Measurements from ENCODE around the gene SMARCA1. TPM values are rescaled to one million over a fixed set of nuclear protein-coding genes. Genes with fewer than 3 reads are reported as not detected.
"Not testable (repeated sequence)": the region's sequence is repeated elsewhere in the genome, so short reads cannot be mapped to it uniquely, and the experiment has no call there.

The SMARCA1 gene, protein sequence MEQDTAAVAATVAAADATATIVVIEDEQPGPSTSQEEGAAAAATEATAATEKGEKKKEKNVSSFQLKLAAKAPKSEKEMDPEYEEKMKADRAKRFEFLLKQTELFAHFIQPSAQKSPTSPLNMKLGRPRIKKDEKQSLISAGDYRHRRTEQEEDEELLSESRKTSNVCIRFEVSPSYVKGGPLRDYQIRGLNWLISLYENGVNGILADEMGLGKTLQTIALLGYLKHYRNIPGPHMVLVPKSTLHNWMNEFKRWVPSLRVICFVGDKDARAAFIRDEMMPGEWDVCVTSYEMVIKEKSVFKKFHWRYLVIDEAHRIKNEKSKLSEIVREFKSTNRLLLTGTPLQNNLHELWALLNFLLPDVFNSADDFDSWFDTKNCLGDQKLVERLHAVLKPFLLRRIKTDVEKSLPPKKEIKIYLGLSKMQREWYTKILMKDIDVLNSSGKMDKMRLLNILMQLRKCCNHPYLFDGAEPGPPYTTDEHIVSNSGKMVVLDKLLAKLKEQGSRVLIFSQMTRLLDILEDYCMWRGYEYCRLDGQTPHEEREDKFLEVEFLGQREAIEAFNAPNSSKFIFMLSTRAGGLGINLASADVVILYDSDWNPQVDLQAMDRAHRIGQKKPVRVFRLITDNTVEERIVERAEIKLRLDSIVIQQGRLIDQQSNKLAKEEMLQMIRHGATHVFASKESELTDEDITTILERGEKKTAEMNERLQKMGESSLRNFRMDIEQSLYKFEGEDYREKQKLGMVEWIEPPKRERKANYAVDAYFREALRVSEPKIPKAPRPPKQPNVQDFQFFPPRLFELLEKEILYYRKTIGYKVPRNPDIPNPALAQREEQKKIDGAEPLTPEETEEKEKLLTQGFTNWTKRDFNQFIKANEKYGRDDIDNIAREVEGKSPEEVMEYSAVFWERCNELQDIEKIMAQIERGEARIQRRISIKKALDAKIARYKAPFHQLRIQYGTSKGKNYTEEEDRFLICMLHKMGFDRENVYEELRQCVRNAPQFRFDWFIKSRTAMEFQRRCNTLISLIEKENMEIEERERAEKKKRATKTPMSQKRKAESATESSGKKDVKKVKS
- polyA plus RNA-seq (2012; ENCODE audit: insufficient read depth, insufficient read length) = 21.4 TPM

DNA sequence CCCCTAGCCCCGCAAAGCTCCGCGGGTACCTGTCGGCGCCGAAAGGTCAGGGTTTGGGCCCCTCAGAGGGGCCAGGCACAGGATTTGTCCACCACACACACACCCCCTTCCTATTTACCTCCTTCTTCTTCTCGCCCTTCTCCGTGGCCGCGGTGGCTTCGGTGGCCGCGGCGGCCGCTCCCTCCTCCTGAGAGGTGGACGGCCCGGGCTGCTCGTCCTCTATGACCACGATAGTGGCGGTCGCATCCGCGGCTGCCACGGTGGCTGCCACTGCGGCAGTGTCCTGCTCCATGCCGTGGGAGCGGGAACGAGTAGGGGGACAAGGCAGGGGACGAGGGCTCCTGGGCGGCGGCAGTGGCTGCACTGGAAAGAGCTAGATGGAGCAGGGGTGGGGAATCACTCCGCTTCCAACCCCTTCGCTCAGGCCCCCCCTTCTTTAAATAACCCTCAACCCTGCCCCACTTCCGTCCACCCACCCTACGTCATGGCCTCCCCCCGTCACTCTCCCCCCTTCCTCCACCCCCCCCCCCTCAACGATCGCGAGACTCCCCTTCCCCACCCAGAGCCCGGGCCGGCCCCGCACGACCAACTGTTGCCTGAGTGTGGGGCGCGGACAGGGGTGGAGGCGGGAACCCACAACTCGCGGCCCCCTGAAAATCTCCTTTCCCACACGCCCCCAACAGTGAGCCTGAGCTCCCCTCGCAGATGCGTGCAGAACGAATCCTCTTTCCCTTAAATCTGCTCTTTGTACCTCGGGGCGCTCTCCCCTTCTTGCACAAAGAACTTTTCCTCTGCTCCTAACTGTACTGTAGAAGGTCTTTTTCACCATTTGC lies at the start of gene SMARCA1:
Gene SMARCA1, minus strand, starts transcription at position 412 of the 833 bp plus-strand sequence. Its CDS starts 120 bp downstream, at position 292.
- H3K4me3 ChIP-seq (ENCODE audit: low read length) = peak within 1 kb of the TSS; percentile 59
- no peak for DNase-seq (ENCODE audit: low read depth, low spot score)

DNA sequence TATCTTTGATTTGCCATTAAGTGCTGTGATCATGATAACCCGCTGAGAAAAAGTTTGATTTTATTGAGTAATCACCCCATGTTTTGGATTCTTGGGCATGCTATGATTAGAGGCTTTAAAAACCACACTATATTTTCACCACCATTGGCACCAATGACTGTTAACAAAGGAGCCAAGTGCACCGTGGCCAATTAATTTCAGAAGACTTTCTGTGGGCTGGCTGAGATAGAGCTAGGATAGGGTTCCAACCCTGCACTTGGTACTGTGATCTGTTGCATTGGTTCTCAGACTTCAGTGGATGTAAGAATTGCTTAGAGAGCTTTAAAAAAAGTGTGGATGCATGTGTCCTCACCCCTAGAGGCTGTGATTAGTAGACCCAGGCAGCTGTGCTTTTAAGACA lies 49.1 kb upstream of the SMARCA1 start:
- H3K4me3 ChIP-seq (ENCODE audit: low read length) = no peak overlapping the region
- DNase-seq (ENCODE audit: low read depth, low spot score) = no peak

DNA sequence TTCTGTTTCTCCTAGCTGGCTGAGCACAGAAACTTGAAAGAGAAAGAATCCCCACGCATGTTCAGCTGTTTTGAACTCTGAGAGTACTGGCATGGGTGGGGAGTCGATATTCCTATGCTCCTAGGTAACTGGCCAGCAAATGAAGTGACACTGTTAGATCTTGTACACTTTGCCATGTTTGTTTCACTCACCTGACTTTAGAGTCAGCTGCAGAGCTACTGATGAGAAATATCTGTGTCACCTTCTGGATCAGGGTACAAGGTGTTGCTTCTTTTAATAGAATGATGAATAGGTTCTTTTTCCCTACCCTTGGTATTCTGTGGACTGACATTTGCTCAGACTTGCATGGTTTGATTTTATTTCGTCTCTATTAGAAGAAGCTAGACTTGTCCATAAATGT lies 45.1 kb upstream of the SMARCA1 start:
- DNase-seq (ENCODE audit: low read depth, low spot score) = no peak
- H3K4me3 ChIP-seq (ENCODE audit: low read length) = no peak overlapping the region

DNA sequence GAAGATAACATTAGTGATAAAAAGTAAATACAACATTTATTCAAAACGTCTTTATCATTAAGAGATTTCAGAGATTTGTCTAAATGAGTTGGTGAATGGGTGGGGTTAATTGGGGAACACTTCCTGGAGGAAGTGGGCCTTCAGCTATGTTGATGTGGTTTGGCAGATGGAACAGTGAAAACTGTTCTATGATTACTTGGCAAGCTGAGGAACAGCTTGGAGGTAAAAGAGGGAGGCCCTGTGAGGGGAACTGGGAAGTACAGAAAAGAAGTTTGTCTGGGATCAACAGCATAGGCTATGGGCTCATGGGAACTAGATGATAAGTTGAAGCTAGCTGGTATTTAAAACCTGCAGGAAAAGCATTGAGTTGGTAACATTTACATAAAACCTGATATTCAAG lies 42.8 kb upstream of the SMARCA1 start:
- H3K4me3 ChIP-seq (ENCODE audit: low read length) = no peak overlapping the region
- DNase-seq (ENCODE audit: low read depth, low spot score) = no peak

DNA sequence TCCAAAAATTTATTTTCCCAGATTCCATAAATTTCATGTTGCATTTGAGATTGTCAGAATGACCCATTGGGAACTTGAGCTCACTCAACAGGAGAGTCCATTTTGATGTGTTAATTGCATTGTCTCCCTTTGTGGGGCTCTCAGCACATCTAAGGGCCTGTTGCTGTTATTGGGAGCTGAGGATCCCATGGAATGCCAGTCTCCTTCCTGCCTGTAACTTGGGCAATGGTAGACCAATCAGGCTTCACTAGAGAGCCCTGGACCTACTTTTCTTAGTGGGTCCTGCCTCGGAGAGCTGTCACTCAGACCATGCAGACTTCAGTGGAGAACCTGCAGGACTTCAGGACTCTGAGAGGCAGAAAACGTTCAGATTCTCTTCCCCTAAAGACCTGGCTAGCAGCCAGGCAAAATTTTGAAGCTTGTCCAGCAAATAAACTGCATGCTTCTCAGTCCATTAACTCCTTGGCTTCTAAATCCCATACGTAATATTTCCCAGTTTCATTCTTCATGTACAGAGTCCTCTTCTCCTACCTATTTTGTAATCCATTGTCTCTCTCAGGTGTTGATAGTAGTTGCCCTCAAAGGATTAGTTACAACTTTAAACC lies 41.9 kb upstream of the SMARCA1 start:
- DNase-seq (ENCODE audit: low read depth, low spot score) = no peak
- no peak overlapping the region for H3K4me3 ChIP-seq (ENCODE audit: low read length)

DNA sequence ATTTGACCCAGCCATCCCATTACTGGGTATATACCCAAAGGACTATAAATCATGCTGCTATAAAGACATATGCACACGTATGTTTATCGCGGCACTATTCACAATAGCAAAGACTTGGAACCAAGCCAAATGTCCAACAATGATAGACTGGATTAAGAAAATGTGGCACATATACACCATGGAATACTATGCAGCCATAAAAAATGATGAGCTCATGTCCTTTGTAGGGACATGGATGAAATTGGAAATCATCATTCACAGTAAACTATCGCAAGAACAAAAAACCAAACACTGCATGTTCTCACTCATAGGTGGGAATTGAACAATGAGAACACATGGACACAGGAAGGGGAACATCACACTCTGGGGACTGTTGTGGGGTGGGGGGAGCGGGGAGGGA lies 41.1 kb upstream of the SMARCA1 start:
- not testable (repeated sequence) for DNase-seq (ENCODE audit: low read depth, low spot score); H3K4me3 ChIP-seq (ENCODE audit: low read length)

DNA sequence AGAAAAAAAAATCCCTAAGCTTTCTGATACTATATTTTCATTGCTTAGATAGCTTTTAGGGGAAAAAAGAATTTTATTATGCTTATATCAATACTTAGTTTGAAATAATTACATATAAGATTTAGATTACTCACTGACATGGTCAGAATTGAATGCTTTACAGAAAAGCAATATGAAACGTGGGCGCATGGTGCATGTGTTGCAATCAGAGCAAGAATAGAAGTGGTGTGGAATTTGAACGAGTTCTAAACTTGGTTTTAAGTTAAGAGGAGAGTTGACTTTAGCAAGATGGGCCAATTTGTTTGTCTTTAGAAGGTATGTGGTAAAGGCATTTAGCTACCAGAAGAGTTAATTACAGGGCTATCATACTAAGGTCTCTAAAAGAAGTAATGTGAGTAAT lies 38.2 kb upstream of the SMARCA1 start:
- no peak for DNase-seq (ENCODE audit: low read depth, low spot score)
- no peak overlapping the region for H3K4me3 ChIP-seq (ENCODE audit: low read length)

DNA sequence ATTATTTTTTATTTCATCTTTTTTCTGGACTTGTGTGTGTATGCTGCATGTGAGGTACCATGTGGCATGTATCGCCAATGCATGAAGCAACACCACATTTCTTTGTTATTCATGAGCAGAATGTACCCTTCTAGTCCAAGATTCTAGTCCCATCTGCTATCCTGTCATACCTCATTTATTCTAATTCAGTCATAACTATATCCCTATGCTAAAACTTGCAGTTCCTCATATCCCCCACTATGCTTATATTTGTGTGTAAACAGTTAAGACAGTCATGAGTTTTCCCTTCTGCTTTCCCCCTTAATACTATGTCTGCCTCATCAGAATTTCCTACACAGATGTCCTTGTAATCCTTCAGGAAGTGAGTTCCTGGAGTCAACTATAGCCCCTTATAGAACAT lies 36.5 kb upstream of the SMARCA1 start:
- H3K4me3 ChIP-seq (ENCODE audit: low read length) = no peak overlapping the region
- no peak for DNase-seq (ENCODE audit: low read depth, low spot score)

DNA sequence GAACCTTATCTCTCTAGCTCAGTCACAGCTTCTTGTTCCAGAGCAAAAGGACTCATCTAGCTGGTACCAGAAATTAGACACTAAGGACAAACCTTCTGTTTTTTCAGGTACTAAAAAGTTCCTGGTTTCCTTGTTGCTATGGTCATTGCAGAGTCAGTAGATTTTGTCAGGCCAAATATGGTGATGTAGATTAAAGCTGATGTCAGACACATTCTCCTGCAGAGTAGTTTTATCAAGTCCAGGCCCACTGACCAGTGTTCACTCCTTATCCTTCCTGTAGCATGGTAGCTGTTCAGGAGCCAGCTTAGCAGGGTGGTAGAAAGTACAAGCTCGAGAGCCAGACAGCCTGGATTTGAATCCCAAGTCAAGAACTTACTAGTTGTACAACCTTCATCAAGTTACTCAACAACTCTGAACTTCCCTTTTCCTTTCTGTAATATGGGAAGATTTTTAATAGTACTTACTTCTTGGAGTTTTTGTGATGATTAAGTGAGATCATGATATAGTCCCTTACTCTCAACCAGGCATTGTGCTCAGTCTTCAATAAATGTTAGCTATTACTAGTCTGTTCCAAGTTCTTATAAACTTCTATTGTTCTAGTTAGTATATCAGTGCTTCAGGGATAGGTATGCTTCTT lies 34.7 kb upstream of the SMARCA1 start:
- no peak overlapping the region for H3K4me3 ChIP-seq (ENCODE audit: low read length)
- no peak for DNase-seq (ENCODE audit: low read depth, low spot score)

DNA sequence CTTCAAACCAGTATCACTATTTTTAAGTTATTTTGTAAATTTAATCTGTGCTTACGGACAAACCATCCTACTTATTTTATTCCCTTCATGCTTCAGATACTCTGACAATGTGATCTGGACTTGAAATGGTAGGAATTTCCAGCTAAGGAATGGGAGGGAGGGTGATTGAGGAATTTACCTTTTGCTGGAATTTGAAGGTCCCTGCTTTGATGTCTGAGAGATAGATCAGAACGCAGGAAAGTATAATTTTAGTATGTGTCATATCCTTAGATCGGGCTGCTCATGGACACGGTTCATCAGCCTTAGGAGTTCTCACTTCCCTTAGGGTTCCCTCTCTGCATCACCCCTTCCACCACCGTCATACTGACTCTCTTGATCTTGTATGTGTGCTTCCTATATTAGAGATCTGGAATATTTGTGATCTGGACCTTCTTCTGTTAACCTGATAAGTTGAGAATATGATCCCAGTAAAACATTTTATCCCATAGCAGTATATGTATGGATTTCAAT lies 33.6 kb upstream of the SMARCA1 start:
- DNase-seq (ENCODE audit: low read depth, low spot score) = no peak
- no peak overlapping the region for H3K4me3 ChIP-seq (ENCODE audit: low read length)

DNA sequence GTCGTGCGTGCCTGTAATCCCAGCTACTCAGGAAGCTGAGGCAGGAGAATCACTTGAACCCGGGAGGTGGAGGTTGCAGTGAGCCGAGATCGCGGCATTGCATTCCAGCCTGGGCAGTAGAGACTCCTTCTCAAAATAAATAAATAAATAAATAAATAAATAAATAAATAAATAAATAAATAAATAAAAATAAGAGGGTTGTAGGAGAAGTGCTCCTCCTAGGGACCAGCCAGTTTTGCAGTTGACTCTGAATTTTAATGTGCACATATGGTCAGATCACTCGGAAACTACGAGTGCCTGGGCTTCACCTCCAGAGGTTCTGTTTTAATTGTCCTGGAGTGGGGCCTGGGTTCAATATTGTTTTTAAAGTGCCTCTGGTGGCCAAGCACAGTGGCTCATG lies 31.5 kb upstream of the SMARCA1 start:
- not testable (repeated sequence) for H3K4me3 ChIP-seq (ENCODE audit: low read length); DNase-seq (ENCODE audit: low read depth, low spot score)

DNA sequence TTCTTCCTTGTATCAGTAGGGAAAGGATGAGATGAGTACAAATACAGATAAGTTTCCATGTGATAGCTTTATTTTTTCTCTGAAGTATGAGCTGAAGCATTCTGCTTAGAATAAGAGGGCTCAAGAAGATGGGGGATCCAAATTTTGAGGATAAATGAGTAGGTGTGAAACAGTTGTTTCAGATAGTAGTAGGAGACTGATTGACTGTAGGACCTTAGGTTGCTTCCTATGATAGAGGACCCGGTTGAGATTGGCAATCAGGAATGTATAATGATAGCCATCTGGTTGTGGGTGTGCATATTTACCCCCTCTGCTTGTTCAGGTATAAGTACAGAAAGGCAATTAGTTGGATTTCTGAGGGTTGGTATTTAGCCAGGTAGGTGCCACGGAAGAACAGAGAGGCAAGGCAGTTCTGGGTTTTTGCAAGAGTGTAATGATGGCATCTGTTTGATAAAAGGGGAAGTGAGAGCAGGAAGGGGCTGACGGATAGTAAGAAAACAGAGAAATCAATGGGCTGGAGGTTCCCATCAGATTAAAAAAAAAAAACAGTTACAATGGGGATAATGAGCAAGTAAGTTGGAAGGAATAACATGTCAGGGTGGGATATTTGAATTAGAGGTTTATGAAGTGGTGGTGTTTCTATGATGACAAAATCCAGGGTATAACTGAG lies 30.5 kb upstream of the SMARCA1 start:
- DNase-seq (ENCODE audit: low read depth, low spot score) = no peak
- no peak overlapping the region for H3K4me3 ChIP-seq (ENCODE audit: low read length)

DNA sequence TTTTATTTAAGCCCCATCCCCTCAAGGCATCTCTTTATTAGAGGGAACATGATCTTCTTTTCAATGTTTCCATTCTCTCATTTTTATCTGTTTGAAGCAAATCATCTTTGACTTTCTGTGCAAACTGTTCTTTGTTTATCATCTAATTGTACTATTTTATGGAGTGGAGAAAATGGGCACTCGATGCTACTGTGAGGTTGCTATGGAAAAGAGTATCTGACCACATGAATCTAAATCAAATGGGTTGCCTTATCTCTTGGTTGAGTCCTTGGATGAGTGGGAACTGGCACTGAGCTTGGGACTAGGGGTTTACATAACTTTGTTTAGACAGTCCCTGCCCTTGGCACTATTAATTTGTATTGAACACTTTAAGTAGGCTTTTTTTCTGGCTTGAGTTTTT lies 25.8 kb upstream of the SMARCA1 start:
- no peak for DNase-seq (ENCODE audit: low read depth, low spot score)
- H3K4me3 ChIP-seq (ENCODE audit: low read length) = no peak overlapping the region

DNA sequence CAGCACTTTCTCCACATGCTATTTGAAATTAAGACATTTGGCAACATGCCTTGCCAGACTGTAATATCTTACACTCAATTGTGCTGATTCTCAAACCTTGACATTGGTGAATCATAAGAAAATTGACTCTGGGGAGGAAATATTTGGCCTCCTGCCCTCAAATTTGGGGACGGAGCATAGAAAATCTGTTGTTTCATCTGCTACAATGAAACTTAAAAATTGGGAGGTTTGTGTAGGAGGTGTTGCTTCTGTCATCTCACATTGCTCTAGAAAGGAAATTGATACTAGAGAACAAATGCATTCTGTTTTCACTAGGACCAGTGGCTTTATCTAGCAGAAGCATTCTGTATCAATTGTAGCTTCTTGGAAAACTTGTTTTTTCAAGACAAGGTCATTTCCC lies 22.1 kb upstream of the SMARCA1 start:
- H3K4me3 ChIP-seq (ENCODE audit: low read length) = no peak overlapping the region
- DNase-seq (ENCODE audit: low read depth, low spot score) = no peak

DNA sequence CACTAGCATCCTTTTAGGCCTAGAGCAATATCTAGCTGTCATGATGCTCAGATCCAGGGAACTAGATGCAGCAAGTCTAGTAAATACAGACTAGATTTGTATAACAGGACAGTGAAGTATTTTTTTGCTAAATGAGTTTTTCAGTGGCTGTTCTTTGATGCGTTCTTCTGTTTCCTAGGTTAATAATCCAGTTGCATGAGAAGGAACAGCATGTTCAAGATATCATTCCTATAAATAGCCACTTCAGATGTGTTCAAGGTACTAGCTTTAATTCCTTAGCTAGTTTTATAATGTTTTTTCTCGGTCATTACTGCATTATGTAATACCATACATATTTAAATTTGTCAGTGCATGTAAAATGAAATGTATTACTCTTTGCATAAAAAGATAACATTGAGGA lies 21.5 kb upstream of the SMARCA1 start:
- no peak for DNase-seq (ENCODE audit: low read depth, low spot score)
- H3K4me3 ChIP-seq (ENCODE audit: low read length) = no peak overlapping the region

DNA sequence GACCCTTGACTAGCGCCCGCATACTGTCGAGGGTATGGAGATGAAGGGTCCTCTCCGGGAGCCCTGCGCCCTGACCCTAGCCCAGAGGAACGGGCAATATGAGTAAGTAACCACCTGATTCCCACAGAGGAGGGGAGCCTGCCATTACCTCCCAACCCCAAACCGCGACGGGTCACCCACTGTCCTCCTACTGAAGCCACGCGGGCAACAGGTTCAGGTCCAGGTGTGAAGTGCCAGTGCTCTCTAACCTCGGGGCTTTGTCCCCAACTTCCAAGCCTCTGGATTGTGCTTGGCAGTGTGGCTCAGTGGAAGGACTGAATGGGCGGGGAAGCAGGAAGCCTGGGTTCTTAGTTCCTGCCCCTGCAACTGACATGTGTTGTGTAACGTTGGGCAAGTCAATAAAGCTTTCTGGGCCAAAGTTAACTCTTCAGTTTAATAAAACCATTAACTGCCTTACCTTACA lies 17.5 kb upstream of the SMARCA1 start:
- DNase-seq (ENCODE audit: low read depth, low spot score) = no peak

DNA sequence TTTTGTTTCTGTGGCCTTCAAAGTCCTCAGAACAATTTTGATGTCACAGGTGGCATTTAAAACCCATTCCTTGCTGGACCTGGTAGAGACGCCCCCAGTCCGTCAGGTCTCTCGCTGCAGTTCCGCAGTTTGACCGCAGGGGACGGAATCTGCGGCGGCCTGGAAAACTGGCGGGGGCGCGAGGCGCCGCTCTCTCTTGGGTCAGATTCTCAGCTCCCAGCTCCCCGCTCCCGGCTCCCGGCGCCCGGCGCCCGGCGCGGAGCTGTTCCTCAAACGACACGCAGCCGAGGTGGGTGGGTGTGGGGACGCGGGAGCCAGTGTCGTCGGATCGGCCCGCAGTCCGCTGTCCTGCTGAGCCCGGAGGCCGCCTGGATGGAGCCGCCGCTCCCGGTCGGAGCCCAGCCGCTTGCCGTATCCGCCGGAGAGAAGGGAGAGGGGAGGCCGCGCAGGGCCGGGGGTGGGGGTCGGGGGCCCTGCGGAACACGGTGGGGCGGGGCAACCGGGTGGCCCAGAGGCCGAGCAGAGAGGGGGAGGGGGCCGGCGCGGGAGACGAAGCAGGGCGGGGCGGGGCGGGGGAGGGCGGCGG lies 16.9 kb upstream of the SMARCA1 start, which contains the start of gene OCRL:
Gene OCRL, plus strand, starts transcription at position 192 of the 586 bp plus-strand sequence. Its CDS starts 181 bp downstream, at position 373.
- DNase-seq (ENCODE audit: low read depth, low spot score) = peak; percentile 31
- peak within 1 kb of the TSS; percentile 55 for H3K4me3 ChIP-seq (ENCODE audit: low read length)

More for the DNA sequence above, 17.5 kb upstream of the SMARCA1 start:
- peak overlapping the region; percentile 55 for H3K4me3 ChIP-seq (ENCODE audit: low read length)

Measured in Jurkat, Clone E6-1 (cell line).